ENCODE measurements around the gene IGF2R.
"Not testable (repeated sequence)": the region's sequence is repeated elsewhere in the genome, so short reads cannot be mapped to it uniquely, and the experiment has no call there.

IGF2R gene

GRCh38 chr6:160128125-160128683 lies 159.3 kb downstream of the IGF2R start:
- Histone ChIP-seq H3K27me3 (ENCODE audit: control insufficient read depth in 1 of 2, insufficient read depth in 2 of 2, low read length in 2 of 2) (no peaks in the 10 kb centered on the region), H3K36me3 (ENCODE audit: control insufficient read depth in 1 of 2, insufficient read depth in 2 of 2, low read length in 2 of 2) (no peaks in the 10 kb centered on the region), H3K9ac (ENCODE audit: low read depth in 1 of 2, low read length in 2 of 2) (no peak overlapping the region), H3K4me3 (ENCODE audit: low read depth in 1 of 2, low read length in 2 of 2) (no peak overlapping the region), H3K9me3 (ENCODE audit: control insufficient read depth in 1 of 2, low read length in 2 of 2) (no peaks in the 10 kb centered on the region), H3K4me1 (ENCODE audit: control insufficient read depth in 1 of 2, insufficient read depth in 2 of 2, low read length in 2 of 2) (peaks cover 7 to 10% of the 10 kb centered on the region in 2 donors), H3K27ac (ENCODE audit: low read depth, low read length) (no peak overlapping the region)

- Histone ChIP-seq H3K27ac (ENCODE audit: low read depth, low read length) (no peak overlapping the region), H3K4me3 (ENCODE audit: low read depth in 1 of 2, low read length in 2 of 2) (no peak overlapping the region), H3K9ac (ENCODE audit: low read depth in 1 of 2, low read length in 2 of 2) (no peak overlapping the region)
These were observed 160.1 kb downstream of the IGF2R start for GRCh38 chr6:160128879-160129516.

GRCh38 chr6:160129881-160130615 lies 161.2 kb downstream of the IGF2R start:
- Histone ChIP-seq H3K36me3 (ENCODE audit: control insufficient read depth in 1 of 2, insufficient read depth in 2 of 2, low read length in 2 of 2) (no peaks in the 10 kb centered on the region), H3K27me3 (ENCODE audit: control insufficient read depth in 1 of 2, insufficient read depth in 2 of 2, low read length in 2 of 2) (no peaks in the 10 kb centered on the region), H3K4me1 (ENCODE audit: control insufficient read depth in 1 of 2, insufficient read depth in 2 of 2, low read length in 2 of 2) (peaks cover 6% of the 10 kb centered on the region in 2 donors), H3K9ac (ENCODE audit: low read depth in 1 of 2, low read length in 2 of 2) (no peak overlapping the region), H3K9me3 (ENCODE audit: control insufficient read depth in 1 of 2, low read length in 2 of 2) (no peaks in the 10 kb centered on the region), H3K4me3 (ENCODE audit: low read depth in 1 of 2, low read length in 2 of 2) (no peak overlapping the region), H3K27ac (ENCODE audit: low read depth, low read length) (no peak overlapping the region)

More at GRCh38 chr6:160128879-160129516, 160.1 kb downstream of the IGF2R start:
- no peaks in the 10 kb centered on the region for H3K27me3 ChIP-seq (ENCODE audit: control insufficient read depth in 1 of 2, insufficient read depth in 2 of 2, low read length in 2 of 2)
- H3K9me3 ChIP-seq (ENCODE audit: control insufficient read depth in 1 of 2, low read length in 2 of 2): no peaks in the 10 kb centered on the region
- peaks cover 7 to 10% of the 10 kb centered on the region in 2 donors for H3K4me1 ChIP-seq (ENCODE audit: control insufficient read depth in 1 of 2, insufficient read depth in 2 of 2, low read length in 2 of 2)
- H3K36me3 ChIP-seq (ENCODE audit: control insufficient read depth in 1 of 2, insufficient read depth in 2 of 2, low read length in 2 of 2): no peaks in the 10 kb centered on the region

- Histone ChIP-seq H3K36me3 (ENCODE audit: control insufficient read depth in 1 of 2, insufficient read depth in 2 of 2, low read length in 2 of 2) (no peaks in the 10 kb centered on the region), H3K4me3 (ENCODE audit: low read depth in 1 of 2, low read length in 2 of 2) (no peak overlapping the region), H3K4me1 (ENCODE audit: control insufficient read depth in 1 of 2, insufficient read depth in 2 of 2, low read length in 2 of 2) (peaks cover 10 to 14% of the 10 kb centered on the region in 2 donors), H3K9me3 (ENCODE audit: control insufficient read depth in 1 of 2, low read length in 2 of 2) (no peaks in the 10 kb centered on the region), H3K9ac (ENCODE audit: low read depth in 1 of 2, low read length in 2 of 2) (no peak overlapping the region), H3K27me3 (ENCODE audit: control insufficient read depth in 1 of 2, insufficient read depth in 2 of 2, low read length in 2 of 2) (no peaks in the 10 kb centered on the region), H3K27ac (ENCODE audit: low read depth, low read length) (no peak overlapping the region)
These were observed 162.0 kb downstream of the IGF2R start for GRCh38 chr6:160130729-160131484.

GRCh38 chr6:160131636-160132296 lies 162.9 kb downstream of the IGF2R start:
- H3K9me3 ChIP-seq (ENCODE audit: control insufficient read depth in 1 of 2, low read length in 2 of 2): no peaks in the 10 kb centered on the region
- H3K36me3 ChIP-seq (ENCODE audit: control insufficient read depth in 1 of 2, insufficient read depth in 2 of 2, low read length in 2 of 2): no peaks in the 10 kb centered on the region
- no peak overlapping the region for H3K4me3 ChIP-seq (ENCODE audit: low read depth in 1 of 2, low read length in 2 of 2)
- H3K27me3 ChIP-seq (ENCODE audit: control insufficient read depth in 1 of 2, insufficient read depth in 2 of 2, low read length in 2 of 2): no peaks in the 10 kb centered on the region
- no peak overlapping the region for H3K9ac ChIP-seq (ENCODE audit: low read depth in 1 of 2, low read length in 2 of 2)
- H3K27ac ChIP-seq (ENCODE audit: low read depth, low read length): no peak overlapping the region
- H3K4me1 ChIP-seq (ENCODE audit: control insufficient read depth in 1 of 2, insufficient read depth in 2 of 2, low read length in 2 of 2): peaks cover 10 to 18% of the 10 kb centered on the region in 2 donors

- Histone ChIP-seq H3K27me3 (ENCODE audit: control insufficient read depth in 1 of 2, insufficient read depth in 2 of 2, low read length in 2 of 2) (no peaks in the 10 kb centered on the region), H3K4me1 (ENCODE audit: control insufficient read depth in 1 of 2, insufficient read depth in 2 of 2, low read length in 2 of 2) (peaks cover 10 to 18% of the 10 kb centered on the region in 2 donors), H3K9me3 (ENCODE audit: control insufficient read depth in 1 of 2, low read length in 2 of 2) (no peaks in the 10 kb centered on the region), H3K9ac (ENCODE audit: low read depth in 1 of 2, low read length in 2 of 2) (no peak overlapping the region), H3K4me3 (ENCODE audit: low read depth in 1 of 2, low read length in 2 of 2) (no peak overlapping the region), H3K27ac (ENCODE audit: low read depth, low read length) (no peak overlapping the region), H3K36me3 (ENCODE audit: control insufficient read depth in 1 of 2, insufficient read depth in 2 of 2, low read length in 2 of 2) (no peaks in the 10 kb centered on the region)
These were observed 163.4 kb downstream of the IGF2R start for GRCh38 chr6:160132297-160132637.

GRCh38 chr6:160132776-160133338 lies 164.0 kb downstream of the IGF2R start:
- H3K4me3 ChIP-seq (ENCODE audit: low read depth in 1 of 2, low read length in 2 of 2): no peak overlapping the region
- no peak overlapping the region for H3K9ac ChIP-seq (ENCODE audit: low read depth in 1 of 2, low read length in 2 of 2)
- H3K27me3 ChIP-seq (ENCODE audit: control insufficient read depth in 1 of 2, insufficient read depth in 2 of 2, low read length in 2 of 2): no peaks in the 10 kb centered on the region
- no peaks in the 10 kb centered on the region for H3K36me3 ChIP-seq (ENCODE audit: control insufficient read depth in 1 of 2, insufficient read depth in 2 of 2, low read length in 2 of 2)
- no peaks in the 10 kb centered on the region for H3K9me3 ChIP-seq (ENCODE audit: control insufficient read depth in 1 of 2, low read length in 2 of 2)
- H3K4me1 ChIP-seq (ENCODE audit: control insufficient read depth in 1 of 2, insufficient read depth in 2 of 2, low read length in 2 of 2): peaks cover 10 to 18% of the 10 kb centered on the region in 2 donors
- H3K27ac ChIP-seq (ENCODE audit: low read depth, low read length): no peak overlapping the region

- H3K4me3 ChIP-seq (ENCODE audit: low read depth in 1 of 2, low read length in 2 of 2): no peak overlapping the region
- H3K27me3 ChIP-seq (ENCODE audit: control insufficient read depth in 1 of 2, insufficient read depth in 2 of 2, low read length in 2 of 2): no peaks in the 10 kb centered on the region
- no peak overlapping the region for H3K27ac ChIP-seq (ENCODE audit: low read depth, low read length)
- H3K9me3 ChIP-seq (ENCODE audit: control insufficient read depth in 1 of 2, low read length in 2 of 2): no peaks in the 10 kb centered on the region
- H3K4me1 ChIP-seq (ENCODE audit: control insufficient read depth in 1 of 2, insufficient read depth in 2 of 2, low read length in 2 of 2): peaks cover 10 to 18% of the 10 kb centered on the region in 2 donors
- H3K9ac ChIP-seq (ENCODE audit: low read depth in 1 of 2, low read length in 2 of 2): no peak overlapping the region
- H3K36me3 ChIP-seq (ENCODE audit: control insufficient read depth in 1 of 2, insufficient read depth in 2 of 2, low read length in 2 of 2): no peaks in the 10 kb centered on the region
These were observed 164.8 kb downstream of the IGF2R start for GRCh38 chr6:160133441-160134336.

- H3K4me1 ChIP-seq (ENCODE audit: control insufficient read depth in 1 of 2, insufficient read depth in 2 of 2, low read length in 2 of 2): peaks cover 10 to 18% of the 10 kb centered on the region in 2 donors
- H3K27ac ChIP-seq (ENCODE audit: low read depth, low read length); H3K9ac ChIP-seq (ENCODE audit: low read depth in 1 of 2, low read length in 2 of 2); H3K36me3 ChIP-seq (ENCODE audit: control insufficient read depth in 1 of 2, insufficient read depth in 2 of 2, low read length in 2 of 2); H3K9me3 ChIP-seq (ENCODE audit: control insufficient read depth in 1 of 2, low read length in 2 of 2); H3K27me3 ChIP-seq (ENCODE audit: control insufficient read depth in 1 of 2, insufficient read depth in 2 of 2, low read length in 2 of 2); H3K4me3 ChIP-seq (ENCODE audit: low read depth in 1 of 2, low read length in 2 of 2): not testable (repeated sequence)
These were observed 165.5 kb downstream of the IGF2R start for GRCh38 chr6:160134337-160134751.

Measured in duodenal mucosa (tissue), 2 donors.